Upper lobe of left lung (tissue), 4 donors: Measurements from ENCODE around the gene CDC45.
A peak's percentile ranks its signal among the peaks of the same experiment; 100 is the strongest.

ENCODE experiments used
- CTCF ChIP-seq, 6 experiments: fragments of 450-650 bp in 4 of 6; fragments of 200-600 bp in 2 of 6; sonication (generic) in 2 of 6; IDR thresholded peaks; one replicate each; pipeline ENCODE4 v1.5.1; 2016 to 2019; ENCODE audit warnings: antibody characterized with exemption in 6 of 6
- EP300 ChIP-seq, 4 donors: sonication (generic); formaldehyde crosslinking; IDR thresholded peaks; one replicate each; pipeline ENCODE4 v1.5.1; 2017; ENCODE audit warnings: antibody characterized with exemption in 4 of 4, control low read depth in 2 of 4

GRCh38 chr22:19567157-19568009 is 87.7 kb downstream of the CDC45 start:
- TF ChIP-seq CTCF (IDR thresholded peaks at IDR 0.05) (no peak), EP300 (IDR thresholded peaks at IDR 0.05) (peak in 1 of 4 donors; percentile 60)
